Loucy (cell line): Measurements from ENCODE around the gene CYP2W1.

ENCODE experiments used
- H2AFZ ChIP-seq: fragments of 200-600 bp; sonication (generic); 2 replicates; pipeline ENCODE4 v1.6.0; 2016; ENCODE audit warnings: antibody characterized with exemption, mild to moderate bottlenecking, low read length, moderate library complexity
- H3F3A ChIP-seq: fragments of 200-600 bp; 2 replicates; pipeline ENCODE4 v1.6.0; 2016; ENCODE audit warnings: antibody characterized with exemption, low read depth, mild to moderate bottlenecking
- H3K27me3 ChIP-seq: fragments of 200-600 bp; sonication (generic); 2 replicates; pipeline ENCODE4 v1.6.1; 2014; ENCODE audit warnings: low read length, mild to moderate bottlenecking; ENCODE audit not compliant: insufficient read depth, poor library complexity, severe bottlenecking
- H3K36me3 ChIP-seq: fragments of 200-600 bp; sonication (generic); 2 replicates; pipeline ENCODE4 v1.6.1; 2016; ENCODE audit warnings: low read length; ENCODE audit not compliant: insufficient read depth
- H3K4me1 ChIP-seq: fragments of 200-600 bp; sonication (generic); 2 replicates; pipeline ENCODE4 v1.5.1; 2014; ENCODE audit warnings: low read length, mild to moderate bottlenecking; ENCODE audit not compliant: insufficient read depth, poor library complexity, severe bottlenecking
- H3K4me2 ChIP-seq: fragments of 200-600 bp; sonication (generic); 2 replicates; pipeline ENCODE4 v1.6.0; 2014; ENCODE audit warnings: antibody characterized with exemption, low read length, low read depth, mild to moderate bottlenecking; ENCODE audit not compliant: poor library complexity, severe bottlenecking
- H3K4me3 ChIP-seq: fragments of 200-600 bp; sonication (generic); 2 replicates; pipeline ENCODE4 v1.5.1; 2014; ENCODE audit warnings: low read length, mild to moderate bottlenecking, mixed read lengths; ENCODE audit not compliant: poor library complexity, severe bottlenecking
- H3K79me2 ChIP-seq: fragments of 200-600 bp; sonication (generic); 2 replicates; pipeline ENCODE4 v1.6.1; 2014; ENCODE audit warnings: low read length; ENCODE audit not compliant: insufficient read depth
- H3K9ac ChIP-seq: fragments of 200-600 bp; sonication (generic); 2 replicates; pipeline ENCODE4 v1.6.0; 2014; ENCODE audit warnings: mild to moderate bottlenecking, low read depth, low read length, moderate library complexity; ENCODE audit not compliant: poor library complexity, severe bottlenecking
- H3K9me2 ChIP-seq: fragments of 200-600 bp; sonication (generic); replicated peaks from 2 replicates; pipeline ENCODE4 v1.6.1; 2016; ENCODE audit warnings: low read depth, low read length, mixed read lengths
- H3K9me3 ChIP-seq: fragments of 200-600 bp; sonication (generic); 2 replicates; pipeline ENCODE4 v1.6.1; 2014; ENCODE audit warnings: mild to moderate bottlenecking, antibody characterized with exemption, low read length, low read depth; ENCODE audit not compliant: insufficient read depth
- H4K20me1 ChIP-seq: fragments of 200-600 bp; sonication (generic); 2 replicates; pipeline ENCODE4 v1.6.0; 2014; ENCODE audit warnings: antibody characterized with exemption, low read length, mild to moderate bottlenecking; ENCODE audit not compliant: insufficient read depth, poor library complexity, severe bottlenecking
- EZH2phosphoT487 ChIP-seq: fragments of 200-600 bp; IDR thresholded peaks from 2 replicates; pipeline ENCODE4 v1.6.1; 2018; ENCODE audit warnings: antibody characterized with exemption, mild to moderate bottlenecking, moderate library complexity, borderline replicate concordance
- TF ChIP-seq, protein P1 (sequence below): fragments of 200-600 bp; sonication (generic); conservative IDR thresholded peaks from 2 replicates; pipeline ENCODE4 v1.5.1; 2014; ENCODE audit warnings: mild to moderate bottlenecking, antibody characterized with exemption, low read length

CYP2W1 gene

DNA sequence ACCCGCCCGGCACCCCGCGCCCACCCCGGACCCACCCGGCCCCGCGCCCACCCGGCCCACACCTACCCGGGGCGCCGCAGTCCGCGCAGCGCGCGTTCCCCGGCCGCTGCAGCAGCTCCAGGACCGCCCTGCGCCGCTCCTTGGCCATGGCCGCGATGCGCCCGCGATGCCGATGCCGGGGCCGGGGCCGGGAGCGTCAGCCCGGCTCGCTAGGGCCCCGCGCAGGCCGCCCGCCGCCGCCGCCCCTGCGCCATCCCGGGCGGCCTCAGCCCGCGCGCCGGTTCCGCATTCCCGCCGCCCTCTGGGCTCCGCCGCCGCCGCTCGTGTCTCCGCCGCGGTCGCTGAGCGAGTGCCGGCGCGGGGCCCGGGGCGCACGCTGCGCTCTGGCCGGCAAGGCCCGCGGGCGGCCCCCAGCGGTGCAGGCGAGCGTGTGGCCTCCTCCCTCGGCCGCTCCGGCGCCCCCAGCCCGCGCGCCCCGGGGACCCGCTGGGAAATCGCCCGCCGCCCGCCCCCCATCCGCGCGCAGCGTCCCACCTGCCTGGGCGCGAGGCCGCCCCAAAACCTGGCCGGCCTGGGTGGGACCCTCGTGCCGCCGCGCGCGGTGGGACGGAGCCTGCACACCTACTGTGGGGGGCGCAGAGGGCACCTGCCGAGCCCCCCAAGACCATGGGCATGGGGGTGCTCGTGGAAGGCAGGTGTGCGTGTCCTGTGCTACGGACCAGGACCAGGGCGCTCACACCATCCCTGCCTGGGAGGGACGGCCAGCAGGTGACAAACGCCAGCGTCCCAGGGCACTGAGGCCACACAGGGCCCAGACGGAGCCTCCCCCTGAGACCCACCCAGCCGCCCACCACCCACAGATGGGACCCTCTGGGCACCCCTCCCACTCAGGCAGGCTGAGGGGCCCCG, 28.4 kb upstream of the CYP2W1 start, which contains the start of gene ADAP1:
TSS of gene ADAP1 (minus strand) at position 351 of the 909 bp plus-strand sequence. CDS start at position 148, 203 bp downstream.
- Histone ChIP-seq H3F3A (no peaks in the 10 kb centered on the region), H2AFZ (no peak within 1 kb of the TSS), H3K4me3 (no peak within 1 kb of the TSS), H3K9ac (no peak within 1 kb of the TSS), H3K9me3 (no peaks in the 10 kb centered on the region), H3K27me3 (no peaks in the 10 kb centered on the region), H3K79me2 (no peaks in the 10 kb centered on the region), H4K20me1 (no peaks in the 10 kb centered on the region), H3K36me3 (no peaks in the 10 kb centered on the region), H3K4me2 (no peak within 1 kb of the TSS), H3K9me2 (no peaks in the 10 kb centered on the region), H3K4me1 (no peaks in the 10 kb centered on the region)
- TF ChIP-seq, protein P1, sequence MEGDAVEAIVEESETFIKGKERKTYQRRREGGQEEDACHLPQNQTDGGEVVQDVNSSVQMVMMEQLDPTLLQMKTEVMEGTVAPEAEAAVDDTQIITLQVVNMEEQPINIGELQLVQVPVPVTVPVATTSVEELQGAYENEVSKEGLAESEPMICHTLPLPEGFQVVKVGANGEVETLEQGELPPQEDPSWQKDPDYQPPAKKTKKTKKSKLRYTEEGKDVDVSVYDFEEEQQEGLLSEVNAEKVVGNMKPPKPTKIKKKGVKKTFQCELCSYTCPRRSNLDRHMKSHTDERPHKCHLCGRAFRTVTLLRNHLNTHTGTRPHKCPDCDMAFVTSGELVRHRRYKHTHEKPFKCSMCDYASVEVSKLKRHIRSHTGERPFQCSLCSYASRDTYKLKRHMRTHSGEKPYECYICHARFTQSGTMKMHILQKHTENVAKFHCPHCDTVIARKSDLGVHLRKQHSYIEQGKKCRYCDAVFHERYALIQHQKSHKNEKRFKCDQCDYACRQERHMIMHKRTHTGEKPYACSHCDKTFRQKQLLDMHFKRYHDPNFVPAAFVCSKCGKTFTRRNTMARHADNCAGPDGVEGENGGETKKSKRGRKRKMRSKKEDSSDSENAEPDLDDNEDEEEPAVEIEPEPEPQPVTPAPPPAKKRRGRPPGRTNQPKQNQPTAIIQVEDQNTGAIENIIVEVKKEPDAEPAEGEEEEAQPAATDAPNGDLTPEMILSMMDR: no peak
- TF ChIP-seq EZH2phosphoT487: no peak

DNA sequence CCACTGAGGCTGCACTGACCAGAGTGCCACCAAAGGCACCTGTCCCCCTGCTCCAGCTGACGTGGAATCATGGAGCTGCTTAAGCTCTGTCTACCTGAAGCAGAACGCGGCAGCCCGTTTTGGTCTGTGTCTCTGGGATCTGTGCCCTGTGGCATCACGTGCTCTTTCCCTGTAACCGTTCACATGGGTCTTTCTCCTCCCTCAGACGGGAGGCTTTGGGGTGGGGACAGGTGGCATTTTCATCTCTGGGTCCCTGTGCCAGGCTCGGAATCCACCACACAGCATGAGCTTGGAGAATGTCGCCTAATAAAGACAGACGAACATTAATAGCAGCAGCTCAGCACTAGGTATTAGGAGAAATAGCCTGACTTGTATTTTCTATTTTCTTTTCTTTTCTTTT, 26.9 kb upstream of the CYP2W1 start:
- no peak overlapping the region for H3K9ac ChIP-seq
- H3K27me3 ChIP-seq: no peaks in the 10 kb centered on the region
- no peaks in the 10 kb centered on the region for H3K4me1 ChIP-seq
- H3K9me3 ChIP-seq: no peaks in the 10 kb centered on the region
- no peak overlapping the region for H2AFZ ChIP-seq
- no peaks in the 10 kb centered on the region for H3K79me2 ChIP-seq
- no peaks in the 10 kb centered on the region for H3K9me2 ChIP-seq
- H3K4me3 ChIP-seq: no peak overlapping the region
- H4K20me1 ChIP-seq: no peaks in the 10 kb centered on the region
- no peaks in the 10 kb centered on the region for H3K36me3 ChIP-seq
- H3K4me2 ChIP-seq: no peak overlapping the region
- no peaks in the 10 kb centered on the region for H3F3A ChIP-seq
- TF ChIP-seq, protein P1: no peak
- TF ChIP-seq EZH2phosphoT487: no peak

DNA sequence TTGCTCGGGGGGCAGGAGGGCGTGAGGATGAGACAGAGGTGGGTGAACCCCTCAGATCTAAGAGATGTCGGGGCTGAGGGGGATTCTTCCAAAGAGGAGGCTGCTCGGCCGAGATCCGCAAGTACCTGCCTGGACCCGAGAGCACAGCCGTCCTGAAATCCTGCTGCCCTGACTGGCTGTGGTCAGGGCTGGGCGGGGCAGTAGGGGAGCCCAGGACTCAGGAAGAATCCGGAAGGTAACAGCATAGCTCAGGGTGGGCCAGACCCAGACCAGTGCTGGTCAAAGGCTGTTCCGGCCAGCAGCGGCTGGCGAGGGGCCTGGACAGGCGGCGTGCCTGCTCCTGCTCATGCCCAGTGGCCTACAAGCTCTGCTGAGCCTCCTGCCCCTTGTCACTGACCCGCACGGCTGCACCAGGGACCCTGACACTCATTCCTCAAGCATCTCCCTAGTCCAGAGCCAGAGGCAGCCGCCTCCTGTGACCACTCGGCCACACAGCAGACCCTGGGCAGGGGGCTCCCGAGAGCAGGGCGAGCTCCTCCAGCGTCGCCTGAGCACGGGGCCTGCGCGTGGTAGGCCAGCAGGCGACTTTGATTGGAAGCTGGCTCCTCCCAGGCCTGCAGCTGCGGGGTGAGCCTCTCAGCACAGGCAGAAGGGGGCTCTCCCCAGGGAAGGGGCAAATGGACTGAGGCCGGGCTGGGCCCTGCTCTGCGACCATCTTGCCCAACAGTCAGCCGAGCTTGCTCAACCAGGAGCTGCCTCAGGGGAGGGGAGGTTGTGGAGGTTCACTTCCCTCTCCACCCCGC, 25.4 kb upstream of the CYP2W1 start:
- H3K9ac ChIP-seq: no peak overlapping the region

More for the DNA sequence above, 25.4 kb upstream of the CYP2W1 start:
- Histone ChIP-seq H3K4me1 (no peaks in the 10 kb centered on the region), H4K20me1 (no peaks in the 10 kb centered on the region), H3K79me2 (no peaks in the 10 kb centered on the region), H2AFZ (no peak overlapping the region), H3K9me3 (no peaks in the 10 kb centered on the region), H3K9me2 (no peaks in the 10 kb centered on the region), H3K27me3 (no peaks in the 10 kb centered on the region), H3K4me2 (no peak overlapping the region), H3K4me3 (no peak overlapping the region), H3F3A (no peaks in the 10 kb centered on the region), H3K36me3 (no peaks in the 10 kb centered on the region)
- TF ChIP-seq EZH2phosphoT487: no peak
- TF ChIP-seq, protein P1: no peak
